CD14-positive monocyte (primary cell): ENCODE measurements around the gene CYB5A. TPM values are rescaled to one million over a fixed set of nuclear protein-coding genes. Genes with fewer than 3 reads are reported as not detected.

ENCODE experiments used
- DNase-seq, 3 donors: peaks; one replicate each; pipeline ENCODE4 v3.0.0-alpha.2; 2011 to 2022
- H2AFZ ChIP-seq: 2 replicates; pipeline ENCODE4 v1.6.0; 2012; ENCODE audit warnings: mild to moderate bottlenecking, low read depth, low read length, inconsistent platforms; ENCODE audit not compliant: insufficient read depth, poor library complexity, severe bottlenecking
- H3K27ac ChIP-seq, 2 donors: 1 replicate in 1 of 2; 2 replicates in 1 of 2; pipeline ENCODE4 v1.5.1; 2012 to 2013; ENCODE audit warnings: low read length in 2 of 2, control low read depth in 1 of 2, inconsistent platforms in 1 of 2, low read depth in 1 of 2, mild to moderate bottlenecking in 1 of 2
- H3K27me3 ChIP-seq, 2 donors: one replicate each; pipeline versions ENCODE4 v1.6.0 to v1.6.1; 2011 to 2013; ENCODE audit warnings: low read length in 2 of 2; ENCODE audit not compliant: control insufficient read depth in 2 of 2, insufficient read depth in 2 of 2
- H3K36me3 ChIP-seq, 2 donors: replicated peaks in 1 of 2; 1 replicate in 1 of 2; 2 replicates in 1 of 2; pipeline versions ENCODE4 v1.5.1 to v1.6.1; 2012 to 2013; ENCODE audit warnings: low read length in 2 of 2, control low read depth in 1 of 2, inconsistent platforms in 1 of 2, mild to moderate bottlenecking in 1 of 2; ENCODE audit not compliant: insufficient read depth in 2 of 2, control insufficient read depth in 1 of 2
- H3K4me1 ChIP-seq, 2 donors: 1 replicate in 1 of 2; 2 replicates in 1 of 2; pipeline versions ENCODE4 v1.5.1 to v1.6.1; 2012 to 2013; ENCODE audit warnings: low read length in 2 of 2, control low read depth in 1 of 2, inconsistent platforms in 1 of 2, mild to moderate bottlenecking in 1 of 2, moderate library complexity in 1 of 2; ENCODE audit not compliant: insufficient read depth in 2 of 2, control insufficient read depth in 1 of 2
- H3K4me2 ChIP-seq: replicated peaks from 2 replicates; pipeline ENCODE3; 2012; ENCODE audit warnings: low read length, moderate library complexity, mild to moderate bottlenecking; ENCODE audit not compliant: poor library complexity, severe bottlenecking; ENCODE audit errors: extremely low read depth
- H3K4me3 ChIP-seq, 3 experiments: fragments of 200-600 bp in 1 of 3; sonication (generic) in 1 of 3; replicated peaks in 1 of 3; 1 replicate in 2 of 3; 2 replicates in 1 of 3; pipeline ENCODE4 v1.5.1; 2011 to 2013; ENCODE audit warnings: low read length in 3 of 3, mild to moderate bottlenecking in 3 of 3, control low read depth in 2 of 3, low read depth in 2 of 3, inconsistent platforms in 1 of 3, moderate library complexity in 1 of 3
- H3K79me2 ChIP-seq: 2 replicates; pipeline ENCODE4 v1.6.0; 2012; ENCODE audit warnings: mild to moderate bottlenecking, control low read depth, inconsistent platforms, low read length, moderate library complexity; ENCODE audit not compliant: insufficient read depth
- H3K9ac ChIP-seq: 2 replicates; pipeline ENCODE4 v1.6.0; 2017; ENCODE audit warnings: low read length, mild to moderate bottlenecking; ENCODE audit not compliant: insufficient read depth, poor library complexity, severe bottlenecking
- H3K9me3 ChIP-seq, 2 donors: replicated peaks in 1 of 2; 1 replicate in 1 of 2; 2 replicates in 1 of 2; pipeline versions ENCODE4 v1.5.1 to v1.6.1; 2012 to 2013; ENCODE audit warnings: low read length in 2 of 2, control low read depth in 1 of 2; ENCODE audit not compliant: control insufficient read depth in 1 of 2, insufficient read depth in 1 of 2
- H4K20me1 ChIP-seq: 2 replicates; pipeline ENCODE4 v1.6.0; 2012; ENCODE audit warnings: mild to moderate bottlenecking, low read length, control low read depth, moderate library complexity; ENCODE audit not compliant: insufficient read depth
- H3K27ac Mint-ChIP-seq, 7 donors: one replicate each; pipeline ENCODE4 v1.8.0; 2020; ENCODE audit warnings: mild to moderate bottlenecking in 7 of 7, mixed read lengths in 7 of 7, moderate library complexity in 6 of 7, inconsistent platforms in 2 of 7
- H3K27me3 Mint-ChIP-seq, 3 donors: one replicate each; pipeline ENCODE4 v1.8.0; 2021 to 2022; ENCODE audit warnings: low read depth in 3 of 3, mild to moderate bottlenecking in 3 of 3, mixed read lengths in 3 of 3, moderate library complexity in 3 of 3, inconsistent platforms in 1 of 3
- H3K36me3 Mint-ChIP-seq, 2 donors: one replicate each; pipeline ENCODE4 v1.8.0; 2020; ENCODE audit warnings: mixed read lengths in 2 of 2, inconsistent platforms in 1 of 2, mild to moderate bottlenecking in 1 of 2
- H3K4me1 Mint-ChIP-seq: one replicate; pipeline ENCODE4 v1.8.0; 2020; ENCODE audit warnings: mild to moderate bottlenecking, mixed read lengths
- H3K4me3 Mint-ChIP-seq, 2 donors: one replicate each; pipeline ENCODE4 v1.8.0; 2020; ENCODE audit warnings: mild to moderate bottlenecking in 2 of 2, mixed read lengths in 2 of 2, moderate library complexity in 1 of 2
- H3K9me3 Mint-ChIP-seq, 7 donors: one replicate each; pipeline ENCODE4 v1.8.0; 2020 to 2022; ENCODE audit warnings: mixed read lengths in 7 of 7, mild to moderate bottlenecking in 6 of 7, moderate library complexity in 6 of 7, inconsistent platforms in 2 of 7
- WGBS: methylation state at CpG from one replicate; pipeline ENCODE4 v1.1.5; 2013; ENCODE audit warnings: missing lambda C conversion rate; ENCODE audit not compliant: insufficient coverage; 5-methylcytosine and 5-hydroxymethylcytosine counted together
- intact Hi-C, 2 donors: fragments of 100-400 bp; cut with micrococcal nuclease; formaldehyde crosslinking; loops; one replicate each; pipeline versions ENCODE4 v1.15.0 to v1.15.1; 2023
- polyA plus RNA-seq, 3 donors: library from polyadenylated mRNA; depleted of rRNA in 1 of 3; unstranded in 2 of 3; stranded (reverse) in 1 of 3; fragments of 300-500 nt in 2 of 3; fragments of >200 nt in 1 of 3; fragmentation: Illumina TruSeq in 2 of 3; gene quantifications; 1 replicate in 2 of 3; 2 replicates in 1 of 3; pipeline ENCODE4 v1.2.3, GENCODE V29; 2012 to 2021
- TF ChIP-seq, protein P1 (sequence below): fragments of 200-600 bp; IDR thresholded peaks from one replicate; pipeline ENCODE4 v1.8.0; 2022; ENCODE audit warnings: antibody characterized with exemption, mild to moderate bottlenecking

CYB5A gene
- polyA plus RNA-seq, 3 donors: 19.0 to 27.6 (median 22.4) TPM

DNA sequence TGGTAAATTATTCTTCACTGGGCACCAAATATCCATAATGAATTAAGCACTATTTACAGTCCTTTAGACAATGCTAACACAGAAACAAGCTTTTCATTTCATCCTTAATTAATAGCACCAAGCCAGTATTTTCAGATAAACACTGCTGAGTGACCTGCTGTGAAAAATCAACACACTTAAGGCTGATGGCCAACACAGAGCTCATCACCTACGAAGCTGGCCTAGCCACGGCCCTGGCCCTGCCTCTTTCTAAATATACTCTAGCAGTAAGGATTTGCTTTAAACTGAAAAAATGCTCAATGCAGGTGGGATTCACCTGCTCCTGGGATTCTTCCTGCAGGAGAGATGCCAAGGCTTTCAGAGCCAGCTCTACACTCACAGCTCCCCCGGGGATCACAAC, 18.4 kb downstream of the CYB5A start:
- WGBS: 100% methylated on average over 3 of the region's 3 CpGs
- Histone ChIP-seq H2AFZ (no peak overlapping the region), H3K27ac (no peak overlapping the region), H3K9ac (no peak overlapping the region), H3K79me2 (no peaks in the 10 kb centered on the region), H3K4me1 (no peaks in the 10 kb centered on the region), H3K4me3 (no peak overlapping the region), H3K36me3 (no peaks in the 10 kb centered on the region), H3K9me3 (no peaks in the 10 kb centered on the region), H3K27me3 (no peaks in the 10 kb centered on the region), H4K20me1 (no peaks in the 10 kb centered on the region), H3K4me2 (no peak overlapping the region)
- DNase-seq: no peak
- H3K27ac Mint-ChIP-seq: no peak overlapping the region
- no peak overlapping the region for H3K4me3 Mint-ChIP-seq
- H3K27me3 Mint-ChIP-seq: peaks cover 0 to 4% (median 1%) of the 10 kb centered on the region in 3 donors
- H3K9me3 Mint-ChIP-seq: peaks cover 0 to 2% (median 0%) of the 10 kb centered on the region in 7 donors
- intact Hi-C loops: no loop called here
- TF ChIP-seq, protein P1, sequence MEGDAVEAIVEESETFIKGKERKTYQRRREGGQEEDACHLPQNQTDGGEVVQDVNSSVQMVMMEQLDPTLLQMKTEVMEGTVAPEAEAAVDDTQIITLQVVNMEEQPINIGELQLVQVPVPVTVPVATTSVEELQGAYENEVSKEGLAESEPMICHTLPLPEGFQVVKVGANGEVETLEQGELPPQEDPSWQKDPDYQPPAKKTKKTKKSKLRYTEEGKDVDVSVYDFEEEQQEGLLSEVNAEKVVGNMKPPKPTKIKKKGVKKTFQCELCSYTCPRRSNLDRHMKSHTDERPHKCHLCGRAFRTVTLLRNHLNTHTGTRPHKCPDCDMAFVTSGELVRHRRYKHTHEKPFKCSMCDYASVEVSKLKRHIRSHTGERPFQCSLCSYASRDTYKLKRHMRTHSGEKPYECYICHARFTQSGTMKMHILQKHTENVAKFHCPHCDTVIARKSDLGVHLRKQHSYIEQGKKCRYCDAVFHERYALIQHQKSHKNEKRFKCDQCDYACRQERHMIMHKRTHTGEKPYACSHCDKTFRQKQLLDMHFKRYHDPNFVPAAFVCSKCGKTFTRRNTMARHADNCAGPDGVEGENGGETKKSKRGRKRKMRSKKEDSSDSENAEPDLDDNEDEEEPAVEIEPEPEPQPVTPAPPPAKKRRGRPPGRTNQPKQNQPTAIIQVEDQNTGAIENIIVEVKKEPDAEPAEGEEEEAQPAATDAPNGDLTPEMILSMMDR: no peak
- H3K4me1 Mint-ChIP-seq: peaks cover 1% of the 10 kb centered on the region
- H3K36me3 Mint-ChIP-seq: peaks cover 3 to 12% of the 10 kb centered on the region in 2 donors

DNA sequence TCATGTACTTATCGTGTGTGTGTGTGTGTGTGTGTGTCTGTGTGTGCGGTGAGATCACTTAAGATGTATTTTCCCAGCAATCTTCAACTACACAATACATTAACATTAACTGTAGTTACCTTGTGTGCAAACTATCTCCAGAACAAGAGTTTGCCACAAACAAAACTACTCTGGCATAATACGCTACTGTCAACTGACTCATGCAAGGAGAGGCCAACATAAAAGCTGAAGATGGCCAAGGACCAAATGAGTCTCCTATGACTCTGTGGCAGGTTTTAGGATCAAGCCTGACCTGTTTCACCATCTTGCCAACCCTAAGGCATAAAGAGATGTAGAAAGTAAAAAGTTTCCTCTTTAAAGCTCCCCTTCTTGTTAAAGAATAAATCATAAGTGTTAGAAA, 20.1 kb downstream of the CYB5A start:
- Histone ChIP-seq H3K9ac (no peak overlapping the region), H3K4me3 (no peak overlapping the region), H4K20me1 (no peaks in the 10 kb centered on the region), H3K9me3 (no peaks in the 10 kb centered on the region), H3K27ac (no peak overlapping the region), H3K36me3 (no peaks in the 10 kb centered on the region), H3K4me2 (no peak overlapping the region), H3K4me1 (no peaks in the 10 kb centered on the region), H3K79me2 (no peaks in the 10 kb centered on the region), H2AFZ (no peak overlapping the region), H3K27me3 (no peaks in the 10 kb centered on the region)
- DNase-seq: no peak
- Mint-ChIP-seq H3K4me1 (peaks cover 4% of the 10 kb centered on the region), H3K4me3 (no peak overlapping the region), H3K36me3 (peaks cover 9 to 12% of the 10 kb centered on the region in 2 donors), H3K27me3 (peaks cover 0 to 4% (median 1%) of the 10 kb centered on the region in 3 donors), H3K27ac (no peak overlapping the region), H3K9me3 (no peaks in the 10 kb centered on the region)
- TF ChIP-seq, protein P1: no peak
- intact Hi-C loops: no loop called here
- WGBS: no CpG with 5 or more reads among the region's 3 CpGs
